Ishikawa (cell line): ENCODE measurements around the gene NDUFAF8.

Source experiments
- EP300 ChIP-seq: IDR thresholded peaks from 2 replicates; pipeline ENCODE4 v1.6.1; 2012; ENCODE audit warnings: borderline replicate concordance
- MAX ChIP-seq: IDR thresholded peaks from 2 replicates; pipeline ENCODE4 v1.6.1; 2012
- YY1 ChIP-seq: IDR thresholded peaks from 2 replicates; pipeline ENCODE4 v1.6.1; 2012; ENCODE audit warnings: low read depth
- TF ChIP-seq, protein P1 (sequence below): IDR thresholded peaks from 2 replicates; pipeline ENCODE4 v1.6.1; 2012; ENCODE audit warnings: low read depth, mild to moderate bottlenecking

- no peak for TF ChIP-seq YY1
- TF ChIP-seq, protein P1, sequence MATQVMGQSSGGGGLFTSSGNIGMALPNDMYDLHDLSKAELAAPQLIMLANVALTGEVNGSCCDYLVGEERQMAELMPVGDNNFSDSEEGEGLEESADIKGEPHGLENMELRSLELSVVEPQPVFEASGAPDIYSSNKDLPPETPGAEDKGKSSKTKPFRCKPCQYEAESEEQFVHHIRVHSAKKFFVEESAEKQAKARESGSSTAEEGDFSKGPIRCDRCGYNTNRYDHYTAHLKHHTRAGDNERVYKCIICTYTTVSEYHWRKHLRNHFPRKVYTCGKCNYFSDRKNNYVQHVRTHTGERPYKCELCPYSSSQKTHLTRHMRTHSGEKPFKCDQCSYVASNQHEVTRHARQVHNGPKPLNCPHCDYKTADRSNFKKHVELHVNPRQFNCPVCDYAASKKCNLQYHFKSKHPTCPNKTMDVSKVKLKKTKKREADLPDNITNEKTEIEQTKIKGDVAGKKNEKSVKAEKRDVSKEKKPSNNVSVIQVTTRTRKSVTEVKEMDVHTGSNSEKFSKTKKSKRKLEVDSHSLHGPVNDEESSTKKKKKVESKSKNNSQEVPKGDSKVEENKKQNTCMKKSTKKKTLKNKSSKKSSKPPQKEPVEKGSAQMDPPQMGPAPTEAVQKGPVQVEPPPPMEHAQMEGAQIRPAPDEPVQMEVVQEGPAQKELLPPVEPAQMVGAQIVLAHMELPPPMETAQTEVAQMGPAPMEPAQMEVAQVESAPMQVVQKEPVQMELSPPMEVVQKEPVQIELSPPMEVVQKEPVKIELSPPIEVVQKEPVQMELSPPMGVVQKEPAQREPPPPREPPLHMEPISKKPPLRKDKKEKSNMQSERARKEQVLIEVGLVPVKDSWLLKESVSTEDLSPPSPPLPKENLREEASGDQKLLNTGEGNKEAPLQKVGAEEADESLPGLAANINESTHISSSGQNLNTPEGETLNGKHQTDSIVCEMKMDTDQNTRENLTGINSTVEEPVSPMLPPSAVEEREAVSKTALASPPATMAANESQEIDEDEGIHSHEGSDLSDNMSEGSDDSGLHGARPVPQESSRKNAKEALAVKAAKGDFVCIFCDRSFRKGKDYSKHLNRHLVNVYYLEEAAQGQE = no peak
- TF ChIP-seq MAX = no peak
- no peak for TF ChIP-seq EP300
Observed at GRCh38 chr17:81218459-81218858, 20.7 kb upstream of the NDUFAF8 start.
